Upper lobe of left lung (tissue), 6 donors: ENCODE results near the gene ARHGAP8. TPM values are rescaled to one million over a fixed set of nuclear protein-coding genes. Genes with fewer than 3 reads are reported as not detected.

Experiments used
- ATAC-seq, 2 donors: fragments of 200-7000 bp; cut with Tn5 transposase; one replicate each; pipeline ENCODE4 v1.9.1; 2022; ENCODE audit warnings: mild to moderate bottlenecking in 2 of 2, moderate library complexity in 2 of 2; ENCODE audit not compliant: low FRiP score in 2 of 2
- DNase-seq, 2 donors: peaks; one replicate each; pipeline ENCODE4 v3.0.0-alpha.2; 2019 to 2020
- H3K27ac ChIP-seq, 4 donors: fragments of 200-600 bp; sonication (generic); one replicate each; pipeline ENCODE4 v1.5.1; 2016 to 2019
- H3K27me3 ChIP-seq, 4 donors: fragments of 200-600 bp; sonication (generic); one replicate each; pipeline ENCODE4 v1.5.1; 2017 to 2019
- H3K36me3 ChIP-seq, 4 donors: fragments of 200-600 bp; sonication (generic); one replicate each; pipeline ENCODE4 v1.5.1; 2016 to 2019
- H3K4me1 ChIP-seq, 4 donors: fragments of 200-600 bp; sonication (generic); one replicate each; pipeline ENCODE4 v1.5.1; 2018 to 2019
- H3K4me3 ChIP-seq, 4 donors: fragments of 200-600 bp; sonication (generic); one replicate each; pipeline ENCODE4 v1.5.1; 2017 to 2019; ENCODE audit warnings: mild to moderate bottlenecking in 2 of 4, moderate library complexity in 1 of 4
- H3K9me3 ChIP-seq, 4 donors: fragments of 200-600 bp; sonication (generic); one replicate each; pipeline ENCODE4 v1.5.1; 2018 to 2019
- EP300 ChIP-seq, 4 donors: sonication (generic); formaldehyde crosslinking; IDR thresholded peaks; one replicate each; pipeline ENCODE4 v1.5.1; 2017; ENCODE audit warnings: antibody characterized with exemption in 4 of 4, control low read depth in 2 of 4
- POLR2A ChIP-seq, 4 donors: fragments of 450-650 bp; IDR thresholded peaks; one replicate each; pipeline ENCODE4 v1.5.1; 2016 to 2017; ENCODE audit warnings: antibody characterized with exemption in 4 of 4, mild to moderate bottlenecking in 2 of 4
- POLR2AphosphoS5 ChIP-seq, 2 donors: sonication (generic); formaldehyde crosslinking; IDR thresholded peaks; one replicate each; pipeline ENCODE4 v1.5.1; 2017; ENCODE audit warnings: antibody characterized with exemption in 2 of 2
- WGBS, 2 donors: methylation state at CpG; one replicate each; pipeline ENCODE4 v1.1.5; 2017 to 2018; 5-methylcytosine and 5-hydroxymethylcytosine counted together
- total RNA-seq, 6 donors: library from RNA; depleted of rRNA in 4 of 6; stranded (reverse); fragments of >200 nt in 4 of 6; gene quantifications; one replicate each; pipeline versions ENCODE4 v1.1.0 to v1.2.1, GENCODE V29; 2016 to 2021
- TF ChIP-seq, protein P1 (sequence below), 6 experiments: fragments of 450-650 bp in 4 of 6; fragments of 200-600 bp in 2 of 6; sonication (generic) in 2 of 6; IDR thresholded peaks; one replicate each; pipeline ENCODE4 v1.5.1; 2016 to 2019; ENCODE audit warnings: antibody characterized with exemption in 6 of 6
- donor health status: DM: no; HTN: no; CAD: no; lungs with moderate emphysema.
- donor health status: DM: no; HTN: yes; CAD: no; lungs with severe emphysema.

The ARHGAP8 gene
- total RNA-seq, 6 donors from 2014 or later = 13.8 to 55.5 (median 22.7) TPM

DNA sequence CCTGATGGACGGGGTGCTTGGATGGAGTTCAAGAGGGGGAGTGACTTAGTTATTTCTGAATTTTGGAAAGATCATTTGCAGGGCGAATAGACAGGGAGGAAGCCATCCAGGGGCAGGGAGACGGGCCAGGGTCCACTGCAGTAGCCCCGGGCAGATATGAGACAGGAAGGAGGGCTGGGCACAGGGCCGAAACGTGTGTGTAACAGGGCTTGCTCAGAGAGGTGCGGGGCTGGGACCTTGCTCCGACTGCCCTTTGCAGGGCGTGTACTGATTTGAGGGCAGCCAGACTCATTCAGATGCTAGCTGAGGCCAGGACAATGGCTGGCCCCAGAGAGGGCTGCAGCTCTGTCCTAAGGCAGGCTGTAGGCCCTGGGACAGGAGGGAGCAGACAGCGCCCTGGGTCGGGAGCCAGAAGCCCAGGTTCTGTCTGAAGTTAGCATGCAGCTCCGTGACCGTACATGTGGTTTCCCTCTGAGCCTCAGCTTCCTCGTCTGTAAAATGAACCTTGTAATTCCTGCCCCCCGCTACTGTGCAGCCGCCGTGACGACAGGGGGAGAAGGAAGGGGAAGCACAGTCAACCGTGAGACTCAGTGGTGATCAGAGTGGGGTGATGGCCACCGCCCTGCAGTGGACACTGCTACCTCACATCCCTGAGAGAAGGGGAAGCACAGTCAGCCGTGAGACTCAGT is 154.0 kb downstream of the ARHGAP8 start:
- H3K36me3 ChIP-seq = no peaks in the 10 kb centered on the region
- H3K4me1 ChIP-seq = no peaks in the 10 kb centered on the region
- peak in 1 of 2 donors; percentile 8 for DNase-seq
- WGBS, 2 donors = 83 to 86% methylated on average over 14 to 21 of the region's 21 CpGs
- peak in 1 of 2 donors; percentile 20 for ATAC-seq
- no peak overlapping the region for H3K27ac ChIP-seq
- H3K27me3 ChIP-seq = no peaks in the 10 kb centered on the region
- TF ChIP-seq, protein P1, sequence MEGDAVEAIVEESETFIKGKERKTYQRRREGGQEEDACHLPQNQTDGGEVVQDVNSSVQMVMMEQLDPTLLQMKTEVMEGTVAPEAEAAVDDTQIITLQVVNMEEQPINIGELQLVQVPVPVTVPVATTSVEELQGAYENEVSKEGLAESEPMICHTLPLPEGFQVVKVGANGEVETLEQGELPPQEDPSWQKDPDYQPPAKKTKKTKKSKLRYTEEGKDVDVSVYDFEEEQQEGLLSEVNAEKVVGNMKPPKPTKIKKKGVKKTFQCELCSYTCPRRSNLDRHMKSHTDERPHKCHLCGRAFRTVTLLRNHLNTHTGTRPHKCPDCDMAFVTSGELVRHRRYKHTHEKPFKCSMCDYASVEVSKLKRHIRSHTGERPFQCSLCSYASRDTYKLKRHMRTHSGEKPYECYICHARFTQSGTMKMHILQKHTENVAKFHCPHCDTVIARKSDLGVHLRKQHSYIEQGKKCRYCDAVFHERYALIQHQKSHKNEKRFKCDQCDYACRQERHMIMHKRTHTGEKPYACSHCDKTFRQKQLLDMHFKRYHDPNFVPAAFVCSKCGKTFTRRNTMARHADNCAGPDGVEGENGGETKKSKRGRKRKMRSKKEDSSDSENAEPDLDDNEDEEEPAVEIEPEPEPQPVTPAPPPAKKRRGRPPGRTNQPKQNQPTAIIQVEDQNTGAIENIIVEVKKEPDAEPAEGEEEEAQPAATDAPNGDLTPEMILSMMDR (IDR thresholded peaks at IDR 0.05) = no peak
- TF ChIP-seq EP300 (IDR thresholded peaks at IDR 0.05) (no peak), POLR2A (IDR thresholded peaks at IDR 0.05) (no peak)
- H3K9me3 ChIP-seq = peaks cover 0 to 17% (median 11%) of the 10 kb centered on the region in 4 donors
- no peak overlapping the region for H3K4me3 ChIP-seq

DNA sequence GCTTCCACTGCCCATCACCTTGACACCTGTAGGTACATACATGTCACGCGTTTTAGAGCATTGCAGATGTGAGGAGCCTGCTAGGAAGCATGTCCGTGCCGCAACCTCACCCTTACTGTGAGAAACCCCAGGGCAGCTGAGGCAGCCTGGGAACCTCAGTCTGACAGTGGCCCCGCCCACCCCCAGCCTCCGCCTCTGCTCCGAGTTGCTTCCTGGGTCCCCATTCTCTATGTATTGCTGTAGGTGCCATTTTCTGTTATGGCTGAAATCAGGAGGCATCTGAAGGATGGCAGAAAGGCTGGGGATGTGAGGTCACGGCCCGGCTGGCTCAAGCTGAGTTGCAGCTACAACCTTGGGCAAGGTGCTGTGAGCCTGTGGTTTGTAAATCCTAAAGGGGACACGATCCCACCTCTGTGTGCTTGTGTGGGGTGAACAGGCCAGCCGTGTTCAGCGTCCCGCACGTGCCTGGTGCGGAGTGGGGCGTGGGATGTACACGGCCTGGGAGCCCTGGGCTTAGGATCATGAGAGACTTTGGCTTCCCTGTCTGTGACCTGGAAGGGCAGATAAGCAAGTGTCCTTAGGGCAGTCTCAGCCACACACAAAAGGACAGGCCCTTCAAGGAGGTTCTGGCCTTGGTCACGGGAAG is 154.7 kb downstream of the ARHGAP8 start:
- DNase-seq = peak in 1 of 2 donors; percentile 13
- Histone ChIP-seq H3K27ac (no peak overlapping the region), H3K36me3 (no peaks in the 10 kb centered on the region), H3K9me3 (peaks cover 0 to 11% (median 5%) of the 10 kb centered on the region in 4 donors), H3K27me3 (no peaks in the 10 kb centered on the region), H3K4me1 (no peaks in the 10 kb centered on the region), H3K4me3 (no peak overlapping the region)
- TF ChIP-seq, protein P1 (IDR thresholded peaks at IDR 0.05) = no peak
- TF ChIP-seq EP300 (IDR thresholded peaks at IDR 0.05) = no peak
- no peak for TF ChIP-seq POLR2AphosphoS5 (IDR thresholded peaks at IDR 0.05)
- TF ChIP-seq POLR2A (IDR thresholded peaks at IDR 0.05) = no peak
- 84 to 88% methylated on average over 12 to 18 of the region's 18 CpGs for WGBS, 2 donors
- ATAC-seq = no peak

DNA sequence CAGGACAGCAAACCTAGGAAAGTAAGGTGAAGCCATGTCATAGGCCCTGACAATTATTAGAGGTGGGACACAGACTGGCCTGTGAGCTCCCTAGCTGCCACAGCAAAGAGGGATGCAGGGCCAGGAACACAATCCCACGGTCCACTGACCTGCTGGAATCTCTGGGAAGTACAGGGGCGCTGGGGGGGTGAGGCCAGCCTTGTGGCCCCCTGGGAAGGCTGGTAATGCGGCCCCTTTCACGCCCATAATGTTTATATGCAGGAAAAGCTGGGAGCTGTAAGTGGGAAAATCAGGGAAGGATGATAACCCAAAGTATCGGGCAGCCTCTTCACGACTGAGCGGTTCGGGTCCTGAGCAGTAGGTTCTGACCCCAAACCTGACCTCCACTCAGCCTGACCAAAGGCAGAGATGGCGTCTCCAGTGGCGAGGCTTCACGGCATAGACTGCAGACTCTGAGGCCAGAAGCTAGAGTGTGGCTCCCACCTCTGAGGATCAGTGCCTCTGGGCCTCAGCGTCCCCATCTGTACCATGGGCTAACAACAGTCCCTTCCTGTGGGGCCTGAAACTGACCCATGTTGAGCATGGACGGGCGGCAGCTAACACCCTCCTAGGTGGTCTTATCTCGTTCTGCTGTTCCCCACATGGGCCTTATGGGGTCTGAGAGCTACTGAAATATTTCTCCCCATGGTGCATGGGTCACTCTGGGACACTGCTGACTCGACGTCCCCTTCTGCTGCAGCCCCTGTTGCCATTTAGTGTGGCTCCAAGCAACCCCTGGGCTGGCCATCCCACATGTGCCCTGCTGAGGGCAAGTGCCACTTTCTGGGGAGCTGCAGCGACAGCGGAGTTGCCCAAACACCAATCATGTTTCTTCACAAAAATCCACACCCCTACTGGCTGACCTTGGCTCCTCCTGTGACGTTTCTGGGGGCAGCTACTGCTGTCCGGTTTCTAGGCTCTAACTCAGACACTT is 155.7 kb downstream of the ARHGAP8 start:
- WGBS, 2 donors = 80 to 82% methylated on average over 15 to 21 of the region's 21 CpGs
- no peaks in the 10 kb centered on the region for H3K4me1 ChIP-seq
- H3K27ac ChIP-seq = no peak overlapping the region
- DNase-seq = peak in 1 of 2 donors; percentile 11
- no peaks in the 10 kb centered on the region for H3K27me3 ChIP-seq
- no peak for ATAC-seq
- peaks cover 0 to 8% (median 4%) of the 10 kb centered on the region in 4 donors for H3K9me3 ChIP-seq
- no peak overlapping the region for H3K4me3 ChIP-seq
- TF ChIP-seq POLR2A (IDR thresholded peaks at IDR 0.05) (no peak), POLR2AphosphoS5 (IDR thresholded peaks at IDR 0.05) (no peak), EP300 (IDR thresholded peaks at IDR 0.05) (no peak)
- TF ChIP-seq, protein P1 (IDR thresholded peaks at IDR 0.05) = no peak
- H3K36me3 ChIP-seq = no peaks in the 10 kb centered on the region

DNA sequence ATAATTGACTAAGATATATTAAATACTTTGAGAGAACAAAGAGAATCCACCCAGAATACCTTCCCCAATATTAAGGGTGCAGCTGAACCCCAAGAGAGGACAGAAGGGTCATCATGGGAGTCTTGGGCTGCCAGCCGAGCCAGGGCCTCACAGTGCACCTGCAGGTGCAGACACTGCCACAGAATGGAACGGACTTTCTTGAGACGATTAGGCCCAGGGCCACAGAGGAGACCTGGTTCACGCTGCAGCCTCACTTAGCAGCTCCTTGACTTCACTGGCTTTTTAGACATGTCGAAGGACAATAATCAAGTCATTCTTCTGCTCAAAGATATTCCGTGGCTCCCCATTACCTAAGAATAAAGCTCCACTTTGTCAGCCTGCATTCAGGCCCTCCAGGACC is 156.9 kb downstream of the ARHGAP8 start:
- no peak overlapping the region for H3K4me3 ChIP-seq
- no peaks in the 10 kb centered on the region for H3K4me1 ChIP-seq
- H3K36me3 ChIP-seq = no peaks in the 10 kb centered on the region
- H3K27me3 ChIP-seq = no peaks in the 10 kb centered on the region
- DNase-seq (no peak), ATAC-seq (no peak)
- no peak overlapping the region for H3K27ac ChIP-seq
- TF ChIP-seq, protein P1 (IDR thresholded peaks at IDR 0.05) = no peak
- no peak for TF ChIP-seq EP300 (IDR thresholded peaks at IDR 0.05)
- TF ChIP-seq POLR2A (IDR thresholded peaks at IDR 0.05) = no peak
- TF ChIP-seq POLR2AphosphoS5 (IDR thresholded peaks at IDR 0.05) = no peak
- WGBS, 2 donors = 82 to 94% methylated on average over 6 of the region's 6 CpGs
- peaks cover 0 to 8% (median 4%) of the 10 kb centered on the region in 4 donors for H3K9me3 ChIP-seq

Other genes with a start within 250 kb of the ARHGAP8 start
- gene PRR5, start 50.4 kb upstream of the ARHGAP8 start, total RNA-seq = 10 to 100 TPM; 13.1 to 68.1 (median 15.8) TPM